Measurements from ENCODE around the gene QKI. TPM values are rescaled to one million over a fixed set of nuclear protein-coding genes. Genes with fewer than 3 reads are reported as not detected.

The QKI gene
- total and polyA plus RNA-seq, 10 of the 15 experiments (the other 5 are each of a cell fraction or from before 2014, with no cell fraction given), result 4.7 to 72.5 (median 38.9) TPM

DNA sequence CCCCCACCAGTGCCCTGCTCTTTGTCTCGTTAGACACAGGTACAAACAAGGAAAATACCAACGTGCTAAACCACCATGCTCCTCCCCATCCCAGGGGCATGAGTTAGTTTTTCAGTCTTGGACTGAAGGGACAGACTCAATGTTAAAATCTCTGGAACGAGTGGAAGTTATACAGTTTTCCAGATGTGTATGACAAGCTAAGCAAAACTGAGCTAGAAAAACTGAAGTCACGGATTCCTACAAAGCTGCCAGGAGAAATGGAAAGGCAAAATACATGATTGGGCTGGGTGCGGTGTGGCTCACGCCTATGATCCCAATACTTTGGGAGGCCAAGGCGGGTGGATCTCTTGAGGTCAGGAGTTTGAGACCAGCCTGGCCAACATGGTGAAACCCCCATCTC, 34.3 kb upstream of the QKI start:
- ChIA-PET SMC1A (ENCODE audit: uncharacterized antibody, unreplicated experiment) (no interaction called here), RAD21 (ENCODE audit: unreplicated experiment) (no interaction called here), CTCF (interaction anchor here (0.6 to 0.7 kb wide), 2 partner anchors 46 to 1421 kb away, joined by 3 read pairs; no protein-coding TSS in a partner anchor), POLR2A (no interaction called here)
- peaks cover 2% of the 10 kb centered on the region; the same call in 1 of the 3 replicates for H3K9me3 ChIP-seq (replicated peaks; ENCODE audit: control insufficient read depth, insufficient read depth, low read length)
- TF ChIP-seq ZNF384 (IDR thresholded peaks at IDR 0.05; ENCODE audit: borderline replicate concordance, low read depth, low read length) (no peak), ATF7 (IDR thresholded peaks at IDR 0.05; ENCODE audit: low read depth) (no peak), DPF2 (IDR thresholded peaks at IDR 0.05) (no peak), JUND (IDR thresholded peaks at IDR 0.05; ENCODE audit: low read depth, low read length) (no peak), NFXL1 (IDR thresholded peaks at IDR 0.05; ENCODE audit: borderline replicate concordance) (no peak), SREBF2 (IDR thresholded peaks at IDR 0.05; ENCODE audit: low read length) (no peak), HCFC1 (IDR thresholded peaks at IDR 0.05; ENCODE audit: low read length) (no peak), LARP7 (IDR thresholded peaks at IDR 0.05) (no peak), SIN3A (IDR thresholded peaks at IDR 0.05; ENCODE audit: low read depth, low read length) (no peak), BCL11A (IDR thresholded peaks at IDR 0.05; ENCODE audit: low read depth, low read length) (no peak), SPI1 (IDR thresholded peaks at IDR 0.05; ENCODE audit: borderline replicate concordance, insufficient read depth, low read depth, low read length) (no peak), IKZF1 (conservative IDR thresholded peaks at IDR 0.05) (no peak)
- TF ChIP-seq, protein P1, sequence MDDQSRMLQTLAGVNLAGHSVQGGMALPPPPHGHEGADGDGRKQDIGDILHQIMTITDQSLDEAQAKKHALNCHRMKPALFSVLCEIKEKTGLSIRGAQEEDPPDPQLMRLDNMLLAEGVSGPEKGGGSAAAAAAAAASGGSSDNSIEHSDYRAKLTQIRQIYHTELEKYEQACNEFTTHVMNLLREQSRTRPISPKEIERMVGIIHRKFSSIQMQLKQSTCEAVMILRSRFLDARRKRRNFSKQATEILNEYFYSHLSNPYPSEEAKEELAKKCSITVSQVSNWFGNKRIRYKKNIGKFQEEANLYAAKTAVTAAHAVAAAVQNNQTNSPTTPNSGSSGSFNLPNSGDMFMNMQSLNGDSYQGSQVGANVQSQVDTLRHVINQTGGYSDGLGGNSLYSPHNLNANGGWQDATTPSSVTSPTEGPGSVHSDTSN (IDR thresholded peaks at IDR 0.05; ENCODE audit: insufficient replicate concordance, low read depth, low read length), result no peak
- TF ChIP-seq, protein P2, sequence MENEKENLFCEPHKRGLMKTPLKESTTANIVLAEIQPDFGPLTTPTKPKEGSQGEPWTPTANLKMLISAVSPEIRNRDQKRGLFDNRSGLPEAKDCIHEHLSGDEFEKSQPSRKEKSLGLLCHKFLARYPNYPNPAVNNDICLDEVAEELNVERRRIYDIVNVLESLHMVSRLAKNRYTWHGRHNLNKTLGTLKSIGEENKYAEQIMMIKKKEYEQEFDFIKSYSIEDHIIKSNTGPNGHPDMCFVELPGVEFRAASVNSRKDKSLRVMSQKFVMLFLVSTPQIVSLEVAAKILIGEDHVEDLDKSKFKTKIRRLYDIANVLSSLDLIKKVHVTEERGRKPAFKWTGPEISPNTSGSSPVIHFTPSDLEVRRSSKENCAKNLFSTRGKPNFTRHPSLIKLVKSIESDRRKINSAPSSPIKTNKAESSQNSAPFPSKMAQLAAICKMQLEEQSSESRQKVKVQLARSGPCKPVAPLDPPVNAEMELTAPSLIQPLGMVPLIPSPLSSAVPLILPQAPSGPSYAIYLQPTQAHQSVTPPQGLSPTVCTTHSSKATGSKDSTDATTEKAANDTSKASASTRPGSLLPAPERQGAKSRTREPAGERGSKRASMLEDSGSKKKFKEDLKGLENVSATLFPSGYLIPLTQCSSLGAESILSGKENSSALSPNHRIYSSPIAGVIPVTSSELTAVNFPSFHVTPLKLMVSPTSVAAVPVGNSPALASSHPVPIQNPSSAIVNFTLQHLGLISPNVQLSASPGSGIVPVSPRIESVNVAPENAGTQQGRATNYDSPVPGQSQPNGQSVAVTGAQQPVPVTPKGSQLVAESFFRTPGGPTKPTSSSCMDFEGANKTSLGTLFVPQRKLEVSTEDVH (IDR thresholded peaks at IDR 0.05; ENCODE audit: low read depth, partially characterized antibody), result no peak
- TF ChIP-seq, protein P3, sequence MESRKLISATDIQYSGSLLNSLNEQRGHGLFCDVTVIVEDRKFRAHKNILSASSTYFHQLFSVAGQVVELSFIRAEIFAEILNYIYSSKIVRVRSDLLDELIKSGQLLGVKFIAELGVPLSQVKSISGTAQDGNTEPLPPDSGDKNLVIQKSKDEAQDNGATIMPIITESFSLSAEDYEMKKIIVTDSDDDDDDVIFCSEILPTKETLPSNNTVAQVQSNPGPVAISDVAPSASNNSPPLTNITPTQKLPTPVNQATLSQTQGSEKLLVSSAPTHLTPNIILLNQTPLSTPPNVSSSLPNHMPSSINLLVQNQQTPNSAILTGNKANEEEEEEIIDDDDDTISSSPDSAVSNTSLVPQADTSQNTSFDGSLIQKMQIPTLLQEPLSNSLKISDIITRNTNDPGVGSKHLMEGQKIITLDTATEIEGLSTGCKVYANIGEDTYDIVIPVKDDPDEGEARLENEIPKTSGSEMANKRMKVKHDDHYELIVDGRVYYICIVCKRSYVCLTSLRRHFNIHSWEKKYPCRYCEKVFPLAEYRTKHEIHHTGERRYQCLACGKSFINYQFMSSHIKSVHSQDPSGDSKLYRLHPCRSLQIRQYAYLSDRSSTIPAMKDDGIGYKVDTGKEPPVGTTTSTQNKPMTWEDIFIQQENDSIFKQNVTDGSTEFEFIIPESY (IDR thresholded peaks at IDR 0.05), result no peak
- no peaks in the 10 kb centered on the region for H4K20me1 ChIP-seq (ENCODE audit: control insufficient read depth, insufficient read depth)
- no peak overlapping the region for H3K4me2 ChIP-seq (ENCODE audit: control insufficient read depth, insufficient read depth)
- in situ Hi-C loops (cut with MboI), result no loop called here
- H3K4me3 ChIP-seq, result no peak overlapping the region
- FAIRE-seq (no peak), DNase-seq (ENCODE audit: low read depth, low spot score) (no peak), ATAC-seq (no peak)
- BruUV-seq (replicated peaks), result no TSS peak
- no peaks in the 10 kb centered on the region for H3K36me3 ChIP-seq (ENCODE audit: control insufficient read depth in 2 of 2, insufficient read depth in 2 of 2, low read length in 1 of 2)
- WGBS (ENCODE audit: insufficient coverage, insufficient replicate concordance, low lambda C conversion rate, missing lambda C conversion rate), result 41% methylated on average over 7 of the region's 7 CpGs
- intact Hi-C loops (cut with micrococcal nuclease; ENCODE audit: unreplicated experiment), result no loop called here
- no peak overlapping the region for H3K9ac ChIP-seq (ENCODE audit: control insufficient read depth, insufficient read depth, low read length)
- H3K4me1 ChIP-seq (ENCODE audit: control insufficient read depth, insufficient read depth, low read length), result no peaks in the 10 kb centered on the region
- H3K27ac ChIP-seq (ENCODE audit: control insufficient read depth, insufficient read depth), result no peak overlapping the region
- no peaks in the 10 kb centered on the region for H3K79me2 ChIP-seq (ENCODE audit: control insufficient read depth, insufficient read depth, low read length)
- no peaks in the 10 kb centered on the region; a peak in 1 of 4 replicates for H3K27me3 ChIP-seq (replicated peaks in 1 of 2; ENCODE audit: control insufficient read depth in 2 of 2, insufficient read depth in 2 of 2, low read length in 1 of 2)
- H2AFZ ChIP-seq (ENCODE audit: control insufficient read depth, low read depth, low read length), result no peak overlapping the region
